ENCODE measurements around the gene CHRM5. TPM values are rescaled to one million over a fixed set of nuclear protein-coding genes. Genes with fewer than 3 reads are reported as not detected.

Gene CHRM5
- total and polyA plus RNA-seq, 2 of the 8 experiments (the other 6 are each of a cell fraction or from before 2014, with no cell fraction given) = not detected

DNA sequence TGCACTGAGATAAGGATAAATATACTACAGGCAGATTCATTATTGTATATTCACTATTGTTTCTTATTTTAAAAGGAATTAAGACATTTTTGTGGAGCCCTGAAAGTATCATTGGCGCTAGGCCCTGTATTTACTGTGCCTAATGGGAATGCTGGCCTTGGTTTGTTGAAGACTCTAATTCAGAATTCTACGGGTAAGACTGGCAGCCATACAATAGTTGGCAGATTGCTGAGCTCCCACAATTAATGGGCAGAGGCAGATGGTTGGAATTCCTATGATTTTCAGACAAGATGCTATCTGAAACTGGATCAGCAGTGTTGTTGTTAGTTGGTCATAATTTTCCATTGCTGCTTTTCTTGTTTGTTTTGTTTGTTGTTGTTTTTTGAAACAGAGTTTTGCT, 148.3 kb downstream of the CHRM5 start (continued):
- TF ChIP-seq SAP30 (IDR thresholded peaks at IDR 0.05; ENCODE audit: insufficient read depth, insufficient replicate concordance, low read length) = no peak

Other genes starting within 250 kb of the CHRM5 start
- gene AVEN, start 70.7 kb downstream of the CHRM5 start, total RNA-seq (2021; fragmentation: NEBNext Ultra II Directional; extraction: Animal tissue kit (Norgen Biotek cat#: 25700)) = 14.6 and 17.0 TPM in 2 replicates
- gene AVEN, start 70.7 kb downstream of the CHRM5 start, polyA plus RNA-seq (2011; rRNA removed) = 3.7 and 5.5 TPM in 2 replicates
- gene EMC7, start 133.4 kb downstream of the CHRM5 start, total RNA-seq (2021; fragmentation: NEBNext Ultra II Directional; extraction: Animal tissue kit (Norgen Biotek cat#: 25700)) = 39.0 TPM in 2 replicates
- gene EMC7, start 133.4 kb downstream of the CHRM5 start, polyA plus RNA-seq (2011; rRNA removed) = 15.5 and 29.0 TPM in 2 replicates
- 0.76 and 0.99 TPM in 2 replicates for gene PGBD4, start 133.6 kb downstream of the CHRM5 start, total RNA-seq (2021; fragmentation: NEBNext Ultra II Directional; extraction: Animal tissue kit (Norgen Biotek cat#: 25700))
- gene PGBD4, start 133.6 kb downstream of the CHRM5 start, polyA plus RNA-seq (2011; rRNA removed) = 0.44 and 0.68 TPM in 2 replicates
- 50.3 and 51.4 TPM in 2 replicates for gene KATNBL1, start 241.6 kb downstream of the CHRM5 start, total RNA-seq (2021; fragmentation: NEBNext Ultra II Directional; extraction: Animal tissue kit (Norgen Biotek cat#: 25700))
- 9.4 and 14.2 TPM in 2 replicates for gene KATNBL1, start 241.6 kb downstream of the CHRM5 start, polyA plus RNA-seq (2011; rRNA removed)